DND-41 (cell line): ENCODE data around the gene IDI1.

Experiments used
- ATAC-seq: fragments of 200-7000 bp; cut with Tn5 transposase; 3 replicates; pipeline ENCODE4 v1.9.1; 2021; ENCODE audit warnings: low read depth; ENCODE audit not compliant: insufficient read depth
- DNase-seq: peaks from one replicate; pipeline ENCODE4 v3.0.0-alpha.2; 2020
- H2AFZ ChIP-seq: 2 replicates; pipeline ENCODE4 v1.6.0; 2012; ENCODE audit warnings: low read depth, low read length
- H3K27ac ChIP-seq: 2 replicates; pipeline ENCODE4 v1.5.1; 2012; ENCODE audit warnings: low read length, inconsistent platforms
- H3K27me3 ChIP-seq: fragments of 200-600 bp; sonication (generic); 2 replicates; pipeline ENCODE4 v1.6.0; 2012; ENCODE audit warnings: low read length, mild to moderate bottlenecking, inconsistent platforms; ENCODE audit not compliant: insufficient read depth, poor library complexity
- H3K36me3 ChIP-seq: 2 replicates; pipeline ENCODE4 v1.5.1; 2012; ENCODE audit warnings: low read length, inconsistent platforms; ENCODE audit not compliant: insufficient read depth
- H3K4me1 ChIP-seq: 2 replicates; pipeline ENCODE4 v1.5.1; 2012; ENCODE audit warnings: mild to moderate bottlenecking, low read length; ENCODE audit not compliant: insufficient read depth
- H3K4me2 ChIP-seq: 2 replicates; pipeline ENCODE4 v1.6.0; 2012; ENCODE audit warnings: mild to moderate bottlenecking, moderate library complexity, low read length, inconsistent platforms; ENCODE audit not compliant: insufficient read depth
- H3K4me3 ChIP-seq, 2 experiments: fragments of 200-600 bp in 1 of 2; shearing (Covaris generic) in 1 of 2; 2 replicates each; pipeline ENCODE4 v1.5.1; 2012 to 2016; ENCODE audit warnings: inconsistent platforms in 2 of 2, low read length in 2 of 2, mild to moderate bottlenecking in 2 of 2, low read depth in 1 of 2, moderate library complexity in 1 of 2
- H3K79me2 ChIP-seq: 2 replicates; pipeline ENCODE4 v1.6.0; 2012; ENCODE audit warnings: low read length, inconsistent platforms; ENCODE audit not compliant: insufficient read depth
- H3K9ac ChIP-seq: 2 replicates; pipeline ENCODE4 v1.6.0; 2012; ENCODE audit warnings: low read depth, mild to moderate bottlenecking, inconsistent platforms, low read length, moderate library complexity
- H3K9me3 ChIP-seq: 2 replicates; pipeline ENCODE4 v1.5.1; 2012; ENCODE audit warnings: low read length, moderate library complexity, mild to moderate bottlenecking, inconsistent platforms; ENCODE audit not compliant: insufficient read depth, severe bottlenecking
- H4K20me1 ChIP-seq: 2 replicates; pipeline ENCODE4 v1.6.0; 2012; ENCODE audit warnings: low read length; ENCODE audit not compliant: insufficient read depth
- EZH2 ChIP-seq: IDR thresholded peaks from 3 replicates; pipeline ENCODE4 v1.6.1; 2012; ENCODE audit warnings: borderline replicate concordance, low read depth, mild to moderate bottlenecking, moderate library complexity, low read length, inconsistent platforms; ENCODE audit not compliant: severe bottlenecking
- TF ChIP-seq, protein P1 (sequence below): IDR thresholded peaks from 2 replicates; pipeline ENCODE4 v1.5.1; 2012; ENCODE audit warnings: borderline replicate concordance, low read length, moderate library complexity, mild to moderate bottlenecking; ENCODE audit not compliant: poor library complexity, severe bottlenecking; ENCODE audit errors: extremely low read depth

The IDI1 gene

DNA sequence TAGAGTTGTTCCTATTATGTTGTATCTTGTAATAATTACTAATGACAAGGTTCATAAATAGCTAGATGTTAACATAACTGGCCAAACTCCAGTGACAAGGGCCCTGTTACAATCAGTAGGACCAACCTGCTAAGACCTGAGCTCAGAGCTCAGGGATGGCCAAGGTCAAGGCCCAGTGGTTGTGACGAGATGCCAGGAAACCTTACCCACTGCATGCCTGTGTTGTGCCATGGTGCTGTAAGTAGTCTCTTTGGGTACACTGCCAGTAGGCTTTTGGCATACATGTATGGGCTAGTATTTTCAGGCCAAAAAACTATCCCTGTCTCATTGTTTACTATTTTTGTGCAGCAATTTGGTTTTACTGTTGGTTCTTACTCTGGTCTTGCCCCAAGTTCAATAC is 15.3 kb downstream of the IDI1 start:
- Histone ChIP-seq H3K4me2 (no peak overlapping the region), H3K4me3 (no peak overlapping the region), H3K27me3 (no peaks in the 10 kb centered on the region), H3K4me1 (no peaks in the 10 kb centered on the region), H3K36me3 (peaks cover 20% of the 10 kb centered on the region; the same call in 1 of the 2 replicates), H3K79me2 (no peaks in the 10 kb centered on the region), H4K20me1 (peaks cover 10% of the 10 kb centered on the region; the same call in 1 of the 2 replicates), H3K9ac (no peak overlapping the region), H3K27ac (no peak overlapping the region), H2AFZ (no peak overlapping the region), H3K9me3 (no peaks in the 10 kb centered on the region)
- ATAC-seq (no peak), DNase-seq (no peak)
- TF ChIP-seq, protein P1, sequence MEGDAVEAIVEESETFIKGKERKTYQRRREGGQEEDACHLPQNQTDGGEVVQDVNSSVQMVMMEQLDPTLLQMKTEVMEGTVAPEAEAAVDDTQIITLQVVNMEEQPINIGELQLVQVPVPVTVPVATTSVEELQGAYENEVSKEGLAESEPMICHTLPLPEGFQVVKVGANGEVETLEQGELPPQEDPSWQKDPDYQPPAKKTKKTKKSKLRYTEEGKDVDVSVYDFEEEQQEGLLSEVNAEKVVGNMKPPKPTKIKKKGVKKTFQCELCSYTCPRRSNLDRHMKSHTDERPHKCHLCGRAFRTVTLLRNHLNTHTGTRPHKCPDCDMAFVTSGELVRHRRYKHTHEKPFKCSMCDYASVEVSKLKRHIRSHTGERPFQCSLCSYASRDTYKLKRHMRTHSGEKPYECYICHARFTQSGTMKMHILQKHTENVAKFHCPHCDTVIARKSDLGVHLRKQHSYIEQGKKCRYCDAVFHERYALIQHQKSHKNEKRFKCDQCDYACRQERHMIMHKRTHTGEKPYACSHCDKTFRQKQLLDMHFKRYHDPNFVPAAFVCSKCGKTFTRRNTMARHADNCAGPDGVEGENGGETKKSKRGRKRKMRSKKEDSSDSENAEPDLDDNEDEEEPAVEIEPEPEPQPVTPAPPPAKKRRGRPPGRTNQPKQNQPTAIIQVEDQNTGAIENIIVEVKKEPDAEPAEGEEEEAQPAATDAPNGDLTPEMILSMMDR, result no peak
- no peak for TF ChIP-seq EZH2

DNA sequence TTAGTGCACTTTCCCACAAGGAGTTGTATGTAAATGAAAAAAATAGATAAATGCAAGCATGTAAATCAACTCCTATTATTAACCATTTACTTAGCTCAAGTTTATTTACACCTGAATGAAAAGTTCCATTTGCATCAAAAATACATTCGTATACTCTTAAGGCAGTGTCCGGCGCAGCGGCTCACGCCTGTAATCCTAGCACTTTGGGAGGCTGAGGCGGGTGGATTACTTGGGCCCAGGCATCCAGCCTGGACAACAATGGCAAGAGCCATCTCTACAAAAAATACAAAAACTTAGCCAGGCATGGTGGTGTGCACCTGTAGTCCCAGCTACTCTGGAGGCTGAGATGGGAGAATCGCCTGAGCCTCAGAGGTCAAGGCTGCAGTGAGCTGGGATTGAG is 19.1 kb downstream of the IDI1 start:
- TF ChIP-seq, protein P1, result no peak
- TF ChIP-seq EZH2, result no peak
- H3K4me1 ChIP-seq, result no peaks in the 10 kb centered on the region
- ATAC-seq, result no peak
- no peak overlapping the region for H3K4me3 ChIP-seq
- H3K79me2 ChIP-seq, result no peaks in the 10 kb centered on the region
- no peaks in the 10 kb centered on the region for H4K20me1 ChIP-seq
- no peak overlapping the region for H2AFZ ChIP-seq
- no peaks in the 10 kb centered on the region for H3K9me3 ChIP-seq
- no peaks in the 10 kb centered on the region for H3K36me3 ChIP-seq
- H3K27ac ChIP-seq, result no peak overlapping the region
- no peak for DNase-seq
- H3K4me2 ChIP-seq, result no peak overlapping the region
- no peak overlapping the region for H3K9ac ChIP-seq
- no peaks in the 10 kb centered on the region for H3K27me3 ChIP-seq

DNA sequence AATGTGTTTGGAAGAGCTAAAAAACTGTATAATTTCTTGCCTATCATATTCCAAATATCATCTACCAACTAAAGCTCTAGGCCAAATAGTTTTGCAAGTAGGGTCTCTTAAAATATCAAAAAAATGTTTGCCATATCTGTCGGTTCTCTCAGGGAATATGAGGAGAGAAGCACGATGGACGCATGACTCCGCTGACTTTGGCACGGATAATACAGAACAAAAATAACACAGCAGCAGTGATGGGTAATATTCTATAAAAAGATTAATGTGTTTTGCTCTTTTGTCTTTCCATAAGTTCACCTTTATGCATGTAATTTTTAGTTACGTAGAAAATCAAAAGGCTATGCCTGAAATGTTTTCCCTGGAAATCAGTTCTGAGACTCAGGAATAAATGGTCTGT is 22.3 kb downstream of the IDI1 start:
- H2AFZ ChIP-seq, result no peak overlapping the region
- no peaks in the 10 kb centered on the region for H3K27me3 ChIP-seq
- no peaks in the 10 kb centered on the region for H3K36me3 ChIP-seq
- no peak for DNase-seq
- no peak overlapping the region for H3K27ac ChIP-seq
- H3K9me3 ChIP-seq, result no peaks in the 10 kb centered on the region
- H3K4me3 ChIP-seq, result no peak overlapping the region
- no peaks in the 10 kb centered on the region for H4K20me1 ChIP-seq
- ATAC-seq, result no peak
- no peaks in the 10 kb centered on the region for H3K79me2 ChIP-seq
- H3K9ac ChIP-seq, result no peak overlapping the region
- no peaks in the 10 kb centered on the region for H3K4me1 ChIP-seq
- TF ChIP-seq, protein P1, result no peak
- no peak for TF ChIP-seq EZH2
- no peak overlapping the region for H3K4me2 ChIP-seq

DNA sequence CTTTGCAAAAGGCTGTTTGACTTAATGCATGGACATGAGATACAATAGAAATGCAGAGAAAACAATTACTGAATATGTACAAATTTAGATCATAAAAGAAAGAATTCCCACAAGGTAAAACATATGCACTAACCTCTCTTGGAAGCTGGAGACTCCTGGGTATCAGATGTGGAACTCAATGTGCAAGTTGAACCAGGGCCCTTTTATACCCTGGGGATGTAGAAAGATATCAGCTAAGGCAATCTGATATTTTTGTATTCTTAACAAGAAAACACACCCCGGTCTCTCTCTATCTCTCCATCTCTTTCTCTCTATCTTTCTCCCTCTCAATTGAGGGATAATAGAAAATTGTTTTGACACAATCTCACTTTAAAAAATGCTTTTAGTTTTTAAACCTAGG is 23.2 kb downstream of the IDI1 start, which contains the start of gene IDI2:
IDI2 (minus strand) TSS at position 177 of the 400 bp plus-strand sequence. CDS start 1,136 bp downstream, outside the sequence.
- Histone ChIP-seq H3K9me3 (no peaks in the 10 kb centered on the region), H4K20me1 (no peaks in the 10 kb centered on the region), H3K9ac (no peak within 1 kb of the TSS), H3K36me3 (no peaks in the 10 kb centered on the region), H3K27me3 (no peaks in the 10 kb centered on the region), H2AFZ (no peak within 1 kb of the TSS), H3K27ac (no peak within 1 kb of the TSS), H3K4me3 (no peak within 1 kb of the TSS), H3K4me2 (no peak within 1 kb of the TSS), H3K79me2 (no peaks in the 10 kb centered on the region), H3K4me1 (no peaks in the 10 kb centered on the region)
- TF ChIP-seq, protein P1, result no peak
- TF ChIP-seq EZH2, result no peak
- DNase-seq, result no peak
- no peak for ATAC-seq
